ENCODE results near the gene KSR2.

DNA sequence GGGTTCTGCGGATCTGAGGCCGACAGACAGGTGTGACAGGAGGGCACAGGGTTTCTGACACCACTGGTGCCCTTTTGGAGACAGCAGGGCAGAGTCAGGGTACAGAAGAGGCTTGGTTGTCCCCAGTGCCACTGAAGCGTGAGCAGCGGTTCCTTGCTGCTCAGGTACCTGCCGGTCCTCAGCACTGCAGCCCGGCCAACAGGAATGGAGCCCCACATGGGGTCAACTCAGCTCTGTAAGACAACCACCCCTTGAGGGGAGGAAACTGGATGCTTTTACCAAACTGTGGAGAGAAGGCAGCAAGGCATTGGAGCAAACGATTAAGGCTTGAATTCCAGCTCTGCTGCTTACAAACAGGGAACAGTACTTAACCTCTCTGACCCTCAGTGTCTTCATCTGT, 361.0 kb downstream of the KSR2 start:
- TF ChIP-seq PRDM15 (CRISPR knock-in tag; IDR thresholded peaks at IDR 0.05) (no peak), HDGF (IDR thresholded peaks at IDR 0.05) (no peak), JUND (IDR thresholded peaks at IDR 0.05; ENCODE audit: low read depth, low read length) (no peak), POLR2AphosphoS5 (IDR thresholded peaks at IDR 0.05; ENCODE audit: low read length) (no peak), NFIC (IDR thresholded peaks at IDR 0.05; ENCODE audit: low read depth, low read length) (no peak), NFYA (IDR thresholded peaks at IDR 0.05; ENCODE audit: borderline replicate concordance, low read depth, low read length) (no peak), SUZ12 (IDR thresholded peaks at IDR 0.05; ENCODE audit: unreplicated experiment) (no peak), SMC3 (IDR thresholded peaks at IDR 0.05; ENCODE audit: borderline replicate concordance, low read length) (no peak), BCL3 (IDR thresholded peaks at IDR 0.05; ENCODE audit: borderline replicate concordance, insufficient read depth, low read depth, low read length, poor library complexity, severe bottlenecking) (no peak), STAT1 (conservative IDR thresholded peaks at IDR 0.05) (no peak), FOXM1 (IDR thresholded peaks at IDR 0.05; ENCODE audit: low read depth, low read length) (no peak), TBL1XR1 (IDR thresholded peaks at IDR 0.05; ENCODE audit: low read depth, low read length) (no peak)
- TF ChIP-seq, protein P1, sequence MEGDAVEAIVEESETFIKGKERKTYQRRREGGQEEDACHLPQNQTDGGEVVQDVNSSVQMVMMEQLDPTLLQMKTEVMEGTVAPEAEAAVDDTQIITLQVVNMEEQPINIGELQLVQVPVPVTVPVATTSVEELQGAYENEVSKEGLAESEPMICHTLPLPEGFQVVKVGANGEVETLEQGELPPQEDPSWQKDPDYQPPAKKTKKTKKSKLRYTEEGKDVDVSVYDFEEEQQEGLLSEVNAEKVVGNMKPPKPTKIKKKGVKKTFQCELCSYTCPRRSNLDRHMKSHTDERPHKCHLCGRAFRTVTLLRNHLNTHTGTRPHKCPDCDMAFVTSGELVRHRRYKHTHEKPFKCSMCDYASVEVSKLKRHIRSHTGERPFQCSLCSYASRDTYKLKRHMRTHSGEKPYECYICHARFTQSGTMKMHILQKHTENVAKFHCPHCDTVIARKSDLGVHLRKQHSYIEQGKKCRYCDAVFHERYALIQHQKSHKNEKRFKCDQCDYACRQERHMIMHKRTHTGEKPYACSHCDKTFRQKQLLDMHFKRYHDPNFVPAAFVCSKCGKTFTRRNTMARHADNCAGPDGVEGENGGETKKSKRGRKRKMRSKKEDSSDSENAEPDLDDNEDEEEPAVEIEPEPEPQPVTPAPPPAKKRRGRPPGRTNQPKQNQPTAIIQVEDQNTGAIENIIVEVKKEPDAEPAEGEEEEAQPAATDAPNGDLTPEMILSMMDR (IDR thresholded peaks at IDR 0.05 in 2 of 3, conservative IDR thresholded peaks at IDR 0.05 in 1 of 3; ENCODE audit: control insufficient read depth in 2 of 3, extremely low read depth in 1 of 3, insufficient read depth in 1 of 3, low read depth in 3 of 3, low read length in 3 of 3), result no peak
- TF ChIP-seq, protein P2, sequence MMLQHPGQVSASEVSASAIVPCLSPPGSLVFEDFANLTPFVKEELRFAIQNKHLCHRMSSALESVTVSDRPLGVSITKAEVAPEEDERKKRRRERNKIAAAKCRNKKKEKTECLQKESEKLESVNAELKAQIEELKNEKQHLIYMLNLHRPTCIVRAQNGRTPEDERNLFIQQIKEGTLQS (IDR thresholded peaks at IDR 0.05; ENCODE audit: borderline replicate concordance, extremely low read depth, low read depth, low read length), result no peak

All from GM12878 (cell line).